GM18502 (cell line): ENCODE data around the gene EPHB1.

Experiments used
- ATAC-seq: cut with Tn5 transposase; IDR thresholded peaks from one replicate; pipeline ENCODE4 v1.9.1; 2021; ENCODE audit warnings: mild to moderate bottlenecking; ENCODE audit not compliant: unreplicated experiment, poor library complexity

Gene EPHB1

GRCh38 chr3:134839990-134840389, 44.9 kb downstream of the EPHB1 start:
- peak; percentile 87 for ATAC-seq

GRCh38 chr3:134840459-134840858, 45.4 kb downstream of the EPHB1 start:
- ATAC-seq: no peak

GRCh38 chr3:134846084-134846483, 51.0 kb downstream of the EPHB1 start:
- no peak for ATAC-seq

GRCh38 chr3:134846911-134847317, 51.9 kb downstream of the EPHB1 start:
- ATAC-seq: no peak

- ATAC-seq: no peak
Observed at GRCh38 chr3:134847349-134847748, 52.3 kb downstream of the EPHB1 start.

- ATAC-seq: no peak
Observed at GRCh38 chr3:134849561-134849960, 54.5 kb downstream of the EPHB1 start.

GRCh38 chr3:134850761-134851160, 55.7 kb downstream of the EPHB1 start:
- no peak for ATAC-seq

GRCh38 chr3:134852132-134852531, 57.1 kb downstream of the EPHB1 start:
- ATAC-seq: no peak

- ATAC-seq: peak; percentile 96
Observed at GRCh38 chr3:134852893-134853351, 57.9 kb downstream of the EPHB1 start.

- ATAC-seq: no peak
Observed at GRCh38 chr3:134854254-134854653, 59.2 kb downstream of the EPHB1 start.

GRCh38 chr3:134857356-134857755, 62.3 kb downstream of the EPHB1 start:
- ATAC-seq: no peak

GRCh38 chr3:134857776-134858362, 62.8 kb downstream of the EPHB1 start:
- ATAC-seq: no peak

- no peak for ATAC-seq
Observed at GRCh38 chr3:134858441-134859035, 63.5 kb downstream of the EPHB1 start.

- ATAC-seq: no peak
Observed at GRCh38 chr3:134859341-134859740, 64.3 kb downstream of the EPHB1 start.

- no peak for ATAC-seq
Observed at GRCh38 chr3:134860141-134860540, 65.1 kb downstream of the EPHB1 start.

GRCh38 chr3:134863915-134864314, 68.9 kb downstream of the EPHB1 start:
- ATAC-seq: no peak

GRCh38 chr3:134864636-134865035, 69.6 kb downstream of the EPHB1 start:
- ATAC-seq: no peak

- ATAC-seq: no peak
Observed at GRCh38 chr3:134867277-134867676, 72.2 kb downstream of the EPHB1 start.

- ATAC-seq: no peak
Observed at GRCh38 chr3:134869153-134869726, 74.2 kb downstream of the EPHB1 start.

GRCh38 chr3:134871818-134872217, 76.8 kb downstream of the EPHB1 start:
- no peak for ATAC-seq

- ATAC-seq: no peak
Observed at GRCh38 chr3:134872440-134873388, 77.7 kb downstream of the EPHB1 start.
